Measurements from ENCODE around the gene C17orf58.

The C17orf58 gene

GRCh38 chr17:67959510-67959909 is 36.8 kb downstream of the C17orf58 start:
- DNase-seq (ENCODE audit: low read depth) = no peak

GRCh38 chr17:67950945-67951344 is 45.3 kb downstream of the C17orf58 start:
- DNase-seq (ENCODE audit: low read depth) = no peak

- no peak for DNase-seq (ENCODE audit: low read depth)
Observed at GRCh38 chr17:67947325-67947813, 48.9 kb downstream of the C17orf58 start.

- DNase-seq (ENCODE audit: low read depth) = no peak
Observed at GRCh38 chr17:67946513-67946912, 49.8 kb downstream of the C17orf58 start.

- no peak for DNase-seq (ENCODE audit: low read depth)
Observed at GRCh38 chr17:67944035-67944434, 52.2 kb downstream of the C17orf58 start.

GRCh38 chr17:67942810-67943209 is 53.5 kb downstream of the C17orf58 start:
- DNase-seq (ENCODE audit: low read depth) = peak; percentile 42
